RPMI7951 (cell line): ENCODE measurements around the gene EXOSC5. TPM values are rescaled to one million over a fixed set of nuclear protein-coding genes. Genes with fewer than 3 reads are reported as not detected.
"Not testable (repeated sequence)": the region's sequence is repeated elsewhere in the genome, so short reads cannot be mapped to it uniquely, and the experiment has no call there.

Source experiments
- DNase-seq: peaks from one replicate; pipeline ENCODE4 v3.0.0-alpha.2; 2012; ENCODE audit warnings: low read depth
- total RNA-seq: library from RNA; depleted of rRNA; stranded (reverse); fragments of >200 nt; shearing (Covaris generic); gene quantifications from 2 replicates; pipeline ENCODE4 v1.2.3, GENCODE V29; 2014; rRNA removed

Gene EXOSC5
- 36.8 and 59.3 TPM in 2 replicates for total RNA-seq

DNA sequence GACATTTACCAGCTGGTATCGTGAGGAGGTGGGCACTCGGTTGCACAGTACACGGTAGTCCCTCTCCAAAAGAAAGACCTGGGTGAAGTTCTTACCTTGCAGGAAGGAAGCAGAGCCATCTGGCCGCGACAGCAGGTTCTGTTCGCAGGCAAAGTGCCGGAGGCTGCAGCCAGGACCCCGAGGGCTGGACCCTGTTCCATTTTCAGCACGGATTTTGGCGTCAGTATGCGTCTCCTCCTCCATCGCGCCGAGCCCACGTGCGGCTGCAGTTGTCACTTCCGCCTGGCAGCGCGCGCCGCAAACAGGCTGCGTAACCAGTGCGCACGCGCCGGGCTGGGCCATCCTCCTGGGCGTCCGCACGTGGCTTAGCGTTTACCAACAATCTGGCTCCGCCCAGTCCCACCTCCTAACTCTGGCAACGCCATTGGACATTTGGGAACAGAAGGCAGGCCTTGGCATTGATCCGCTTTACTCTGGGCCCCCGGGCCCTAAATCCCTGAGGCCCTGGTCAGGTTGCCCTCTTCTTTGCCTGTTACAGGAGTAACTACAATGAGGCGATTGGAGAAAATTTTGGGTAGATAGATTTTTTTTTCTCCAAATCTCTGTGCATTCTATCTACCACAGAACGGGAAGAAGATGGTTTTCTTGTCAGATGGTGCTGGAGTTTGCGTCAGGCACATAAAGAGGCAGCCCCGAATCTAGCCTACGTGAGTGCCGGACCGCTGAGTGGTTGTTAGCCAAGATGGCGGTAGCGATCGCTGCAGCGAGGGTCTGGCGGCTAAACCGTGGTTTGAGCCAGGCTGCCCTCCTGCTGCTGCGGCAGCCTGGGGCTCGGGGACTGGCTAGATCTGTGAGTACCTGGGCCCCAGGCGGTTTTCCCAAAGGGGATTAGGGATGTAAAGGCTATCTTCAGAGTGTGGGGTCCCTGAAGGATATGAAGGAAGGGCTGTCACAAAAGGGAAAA is at the start of gene EXOSC5, which contains the start of gene BCKDHA:
TSS of gene EXOSC5 (minus strand) at position 274 of the 964 bp plus-strand sequence. CDS start at position 243, 31 bp downstream.
TSS of gene BCKDHA (plus strand) at position 733 of the 964 bp plus-strand sequence. CDS start at position 743, 10 bp downstream.
- peak; percentile 100 for DNase-seq

DNA sequence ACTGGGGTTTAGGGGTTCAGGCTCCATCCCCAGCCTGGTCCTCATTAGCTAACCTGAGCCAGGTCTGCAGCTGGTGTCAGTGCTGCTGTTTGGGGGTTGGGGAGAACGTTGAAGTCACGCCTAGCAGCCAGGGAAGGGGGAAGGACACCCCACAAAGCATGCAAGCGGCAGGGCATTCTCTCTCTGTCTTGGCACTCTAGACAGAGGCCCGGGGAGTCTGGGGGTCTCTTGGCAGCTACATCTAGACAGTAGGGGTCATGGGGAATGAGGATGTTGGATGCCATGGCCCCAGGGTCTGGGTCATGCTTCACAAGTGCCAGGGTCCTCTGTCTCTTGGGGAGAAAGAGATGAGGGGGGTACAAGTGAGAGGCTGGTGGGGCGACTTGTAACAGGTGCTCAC is 48.4 kb upstream of the EXOSC5 start:
- DNase-seq = no peak

DNA sequence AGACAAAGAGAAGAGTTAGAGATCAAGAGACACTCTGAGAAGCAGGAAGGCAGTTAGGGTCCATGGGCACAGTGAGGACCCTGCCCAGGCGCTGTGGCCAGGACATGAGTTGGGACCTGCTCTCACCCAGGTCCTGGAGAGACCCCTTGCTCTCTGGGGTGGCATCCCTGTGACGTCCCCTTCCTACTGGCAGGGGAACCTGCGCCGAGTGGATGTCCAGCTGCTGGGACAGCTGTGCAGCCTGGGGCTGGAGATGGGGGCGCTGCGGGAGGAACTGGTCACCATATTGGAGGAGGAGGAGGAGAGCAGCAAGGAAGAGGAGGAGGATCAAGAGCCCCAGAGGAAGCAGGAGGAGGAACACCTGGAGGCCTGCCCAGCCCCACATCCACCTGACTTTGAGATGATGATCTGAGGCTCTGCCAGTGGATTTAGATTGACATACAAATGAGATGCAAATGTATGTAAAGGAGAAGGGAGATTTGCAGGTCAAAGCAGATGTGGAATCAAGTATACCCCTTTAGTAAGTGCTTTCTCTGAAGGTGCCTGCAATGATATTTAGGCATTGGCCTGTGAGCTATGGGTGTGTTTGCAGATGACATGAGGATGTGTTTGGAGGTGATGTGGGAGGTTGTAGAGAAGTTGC is 46.8 kb upstream of the EXOSC5 start:
- no peak for DNase-seq

DNA sequence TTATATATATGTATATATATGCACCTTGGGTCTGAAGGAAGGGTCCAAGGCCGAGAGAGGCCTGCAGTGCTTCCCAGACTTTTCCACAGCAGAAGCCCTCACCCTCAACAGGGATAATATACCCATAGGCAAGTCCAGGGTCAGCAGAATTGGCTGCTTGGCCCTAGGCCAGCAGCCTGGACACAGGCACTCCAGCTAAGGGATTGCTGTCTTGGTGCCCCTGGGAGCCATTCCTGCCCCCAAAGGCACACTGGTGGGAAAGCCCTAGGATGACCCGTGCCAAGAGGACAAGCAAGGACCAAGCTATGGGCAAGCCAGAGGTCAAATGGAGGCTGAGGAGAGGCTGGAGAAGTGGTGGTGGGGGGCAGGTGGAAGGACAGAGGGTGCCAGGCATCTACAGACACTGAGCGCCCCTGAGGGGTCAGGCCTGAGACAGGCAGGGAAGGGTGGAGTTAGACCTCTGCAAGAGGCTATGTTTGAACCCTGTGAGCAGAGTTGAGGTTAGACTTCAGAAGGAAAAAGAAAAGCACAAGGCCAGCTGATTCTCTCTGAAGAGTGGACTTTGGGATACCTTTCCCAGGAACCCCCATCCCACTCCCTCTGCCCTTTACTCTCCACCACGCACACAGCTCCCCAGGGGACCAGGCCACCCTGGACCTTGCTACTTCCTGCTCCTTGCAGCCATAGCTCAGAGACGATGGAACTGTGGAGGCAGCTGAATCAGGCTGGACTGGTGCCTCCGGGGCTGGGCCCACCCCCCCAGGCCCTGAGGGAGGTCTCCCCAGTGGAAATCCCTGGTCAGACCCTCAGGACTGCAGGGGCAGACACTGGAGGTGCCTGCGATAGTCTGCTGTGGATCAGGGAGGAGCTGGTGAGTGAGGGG is 45.6 kb upstream of the EXOSC5 start, which contains the start of gene ERICH4:
TSS of gene ERICH4 (plus strand) at position 684 of the 883 bp plus-strand sequence. CDS start at position 698, 14 bp downstream.
- DNase-seq = no peak

DNA sequence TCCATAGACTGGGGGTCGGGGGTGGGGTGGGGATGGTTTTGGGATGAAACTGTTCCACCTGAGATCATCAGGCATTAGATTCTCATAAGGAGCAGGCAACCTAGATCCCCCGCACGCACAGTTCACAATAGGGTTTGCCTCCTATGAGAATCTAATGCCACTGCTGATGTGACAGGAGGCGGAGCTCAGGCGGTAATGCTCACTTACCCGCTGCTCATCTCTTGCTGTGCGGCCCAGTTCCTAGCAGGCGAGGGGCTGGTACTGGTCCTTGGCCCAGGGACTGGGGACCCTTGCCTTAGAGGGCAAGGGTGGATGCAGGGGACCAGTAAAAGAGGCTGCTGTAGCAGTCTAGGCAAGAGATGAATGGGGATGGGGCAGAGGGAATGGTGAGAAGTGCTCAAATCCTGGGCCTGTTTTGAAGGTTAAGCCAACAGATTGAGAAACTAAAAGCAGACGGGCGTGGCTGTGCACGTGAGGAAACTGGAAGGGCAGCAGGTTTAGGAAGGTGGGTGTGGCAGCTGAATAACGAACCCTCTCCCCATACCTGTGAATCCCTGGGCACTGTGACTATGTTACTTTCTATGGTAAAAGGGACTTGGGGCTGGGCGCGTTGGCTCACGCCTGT is 44.3 kb upstream of the EXOSC5 start:
- no peak for DNase-seq

DNA sequence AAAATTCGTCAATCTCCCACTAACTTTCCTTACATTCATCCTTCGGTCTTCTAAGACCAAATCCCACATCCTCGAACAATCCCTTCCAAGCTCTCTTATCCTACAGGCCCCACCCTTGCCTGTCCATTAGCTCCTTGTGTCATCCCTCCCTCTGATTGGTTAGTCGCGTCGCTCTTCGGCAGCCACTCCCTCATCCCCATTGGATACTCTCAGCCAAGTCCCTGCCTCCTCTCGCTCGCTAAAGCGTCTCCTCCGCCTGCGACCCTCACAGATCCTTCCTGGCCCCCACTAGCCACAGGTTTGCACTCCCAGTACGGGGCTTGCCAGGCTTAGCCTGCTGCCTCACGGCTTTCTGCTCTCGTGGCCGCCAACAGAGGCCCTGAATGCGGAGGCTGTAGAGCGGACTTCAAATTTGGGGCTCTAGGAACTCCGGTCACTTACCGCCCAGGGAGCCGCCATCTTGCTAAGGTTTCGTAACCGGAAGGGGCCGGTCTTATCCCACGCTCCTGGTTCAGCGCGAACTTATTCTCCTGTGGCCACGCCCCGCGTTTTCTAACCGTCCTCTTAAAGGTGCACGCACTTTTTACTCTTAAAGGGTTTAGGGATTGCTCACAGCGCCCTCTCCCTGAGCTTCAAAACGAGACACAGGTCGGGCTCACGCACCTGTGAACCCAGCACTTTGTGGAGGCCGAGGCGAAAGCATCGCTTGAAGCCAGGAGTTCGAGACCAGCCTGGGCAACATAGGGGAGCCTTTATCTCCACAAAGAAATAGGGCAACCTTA is 42.5 kb upstream of the EXOSC5 start, which contains the start of gene DMAC2:
TSS of gene DMAC2 (minus strand) at position 472 of the 782 bp plus-strand sequence. CDS start at position 459, 13 bp downstream.
- DNase-seq = peak; percentile 98

DNA sequence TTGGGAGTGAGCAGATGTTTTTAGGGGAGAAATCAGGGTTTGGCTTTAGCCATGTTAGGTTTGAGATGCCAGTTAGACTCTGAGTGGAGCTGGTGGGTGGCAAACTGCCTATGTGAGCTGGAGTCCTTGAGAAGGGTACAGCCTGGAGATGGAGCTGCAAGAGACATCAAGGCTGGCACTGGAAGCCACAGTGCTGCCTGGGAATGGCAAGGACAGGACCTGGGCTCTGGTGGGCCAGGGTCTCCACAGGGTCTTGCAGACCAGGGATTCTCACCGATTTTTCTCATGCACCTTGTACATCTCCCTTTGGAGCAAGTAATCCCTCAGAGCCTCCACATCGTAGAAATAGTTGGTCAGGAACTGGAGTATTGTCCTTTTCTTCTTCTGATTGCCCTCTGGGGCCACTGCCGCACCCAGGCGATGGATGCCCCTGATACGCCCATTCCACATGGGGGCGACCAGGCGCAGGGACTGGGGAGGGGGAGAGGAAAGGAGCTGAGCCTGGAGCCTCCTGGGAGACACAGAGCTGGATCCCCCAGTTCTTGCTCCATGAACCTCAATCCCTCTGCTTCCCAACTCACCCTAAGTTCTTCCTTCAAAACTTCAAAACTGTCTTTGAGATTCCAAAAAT is 40.9 kb upstream of the EXOSC5 start:
- DNase-seq = no peak

DNA sequence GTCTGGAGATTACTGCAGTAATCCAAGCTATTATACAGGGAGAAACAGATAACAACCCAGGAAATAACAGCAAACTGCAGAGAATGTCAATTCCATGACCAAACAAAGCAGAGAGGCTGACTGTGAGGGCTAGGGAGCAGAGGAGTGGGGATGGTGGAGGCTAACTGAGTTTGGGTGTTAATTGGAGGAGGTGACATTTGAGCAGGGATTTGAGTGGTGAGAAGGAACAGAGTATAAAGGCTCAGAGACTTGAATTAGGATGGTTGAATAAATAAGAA is 39.5 kb upstream of the EXOSC5 start:
- no peak for DNase-seq

DNA sequence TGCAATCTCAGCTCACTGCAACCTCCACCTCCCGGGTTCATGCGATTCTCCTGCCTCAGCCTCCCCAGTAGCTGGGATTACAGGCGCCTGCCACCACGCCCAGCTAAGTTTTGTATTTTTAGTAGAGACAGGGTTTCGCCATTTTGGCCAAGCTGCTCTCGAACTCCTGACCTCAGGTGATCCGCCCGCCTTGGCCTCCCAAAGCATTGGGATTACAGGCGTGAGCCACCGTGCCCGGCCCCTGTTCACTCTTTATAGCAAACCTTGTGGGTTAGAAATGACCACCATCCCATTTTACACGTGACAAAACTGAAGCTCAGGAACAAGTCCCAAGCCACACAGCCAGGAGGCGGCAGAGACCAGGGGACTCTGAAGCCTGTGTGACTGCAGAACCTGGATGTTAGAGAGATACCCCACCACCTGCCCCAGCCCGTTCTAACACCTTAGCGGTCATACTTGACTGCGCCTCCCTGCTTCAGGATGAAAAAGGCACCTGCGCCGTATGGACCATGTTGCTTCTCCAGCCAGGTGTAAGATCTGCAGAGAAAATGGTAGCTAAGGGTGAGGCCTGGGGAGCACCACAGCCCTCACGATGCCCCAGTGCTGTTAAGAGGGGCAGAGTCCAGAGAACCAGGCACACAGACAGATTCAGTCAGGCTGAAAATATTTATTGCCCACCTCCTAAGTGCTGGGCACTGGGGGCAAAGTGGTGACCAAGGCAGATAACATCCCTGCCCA is 38.9 kb upstream of the EXOSC5 start:
- DNase-seq = no peak

DNA sequence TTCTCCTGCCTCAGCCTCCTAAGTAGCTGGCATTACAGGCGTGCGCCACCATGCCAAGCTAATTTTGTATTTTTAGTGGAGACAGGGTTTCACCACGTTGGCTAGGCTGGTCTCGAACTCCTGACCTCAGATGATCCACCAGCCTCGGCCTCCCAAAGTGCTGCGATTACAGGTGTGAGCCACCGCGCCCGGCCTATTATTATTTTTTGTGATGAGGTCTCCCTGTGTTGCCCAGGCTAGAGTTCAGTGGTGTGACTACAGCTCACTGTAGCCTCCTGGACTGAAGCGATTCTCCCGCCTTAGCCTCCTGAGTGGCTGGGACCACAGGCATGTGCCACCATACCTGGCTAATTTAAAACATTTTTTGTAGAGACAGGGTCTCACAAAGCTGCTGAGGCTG is 38.2 kb upstream of the EXOSC5 start:
- DNase-seq = not testable (repeated sequence)

DNA sequence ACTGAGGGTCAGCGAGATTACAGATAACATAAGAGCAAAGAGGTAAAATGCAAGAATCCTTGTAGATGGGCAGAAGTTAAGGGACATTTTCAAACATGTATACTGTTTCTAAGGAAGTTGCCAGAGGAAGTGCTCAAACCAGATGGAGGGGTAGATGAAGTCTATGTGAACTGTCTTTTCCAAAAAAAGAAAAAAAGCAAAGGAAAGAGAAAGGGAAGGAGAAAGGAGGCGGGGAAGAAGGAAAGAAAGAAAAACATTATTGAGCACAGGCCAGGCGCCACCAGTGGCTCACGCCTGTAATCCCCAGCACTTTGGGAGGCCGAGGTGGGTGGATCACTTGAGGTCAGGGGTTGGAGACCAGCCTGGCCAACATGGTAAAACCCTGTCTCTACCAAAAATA is 37.3 kb upstream of the EXOSC5 start:
- DNase-seq = no peak

DNA sequence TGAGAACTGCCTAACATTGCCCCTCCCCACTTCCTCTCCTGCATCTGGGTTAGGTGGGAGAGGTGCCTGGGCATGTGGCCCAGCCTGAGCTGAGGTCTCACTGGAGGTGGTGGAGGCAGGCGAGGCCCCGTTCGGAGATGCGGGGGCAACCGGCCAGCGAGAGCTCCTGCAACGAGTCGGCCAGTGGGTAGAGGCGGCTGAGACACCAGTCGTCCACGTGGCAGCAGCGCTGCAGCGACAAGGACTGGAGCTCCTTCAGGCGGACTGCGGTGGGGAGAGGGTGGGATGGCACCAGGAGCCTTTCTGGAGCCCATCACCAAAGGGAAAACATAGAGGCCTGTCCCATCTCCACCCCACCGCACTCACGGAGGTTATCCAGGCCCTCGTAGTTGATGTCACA is 36.0 kb upstream of the EXOSC5 start:
- DNase-seq = no peak

DNA sequence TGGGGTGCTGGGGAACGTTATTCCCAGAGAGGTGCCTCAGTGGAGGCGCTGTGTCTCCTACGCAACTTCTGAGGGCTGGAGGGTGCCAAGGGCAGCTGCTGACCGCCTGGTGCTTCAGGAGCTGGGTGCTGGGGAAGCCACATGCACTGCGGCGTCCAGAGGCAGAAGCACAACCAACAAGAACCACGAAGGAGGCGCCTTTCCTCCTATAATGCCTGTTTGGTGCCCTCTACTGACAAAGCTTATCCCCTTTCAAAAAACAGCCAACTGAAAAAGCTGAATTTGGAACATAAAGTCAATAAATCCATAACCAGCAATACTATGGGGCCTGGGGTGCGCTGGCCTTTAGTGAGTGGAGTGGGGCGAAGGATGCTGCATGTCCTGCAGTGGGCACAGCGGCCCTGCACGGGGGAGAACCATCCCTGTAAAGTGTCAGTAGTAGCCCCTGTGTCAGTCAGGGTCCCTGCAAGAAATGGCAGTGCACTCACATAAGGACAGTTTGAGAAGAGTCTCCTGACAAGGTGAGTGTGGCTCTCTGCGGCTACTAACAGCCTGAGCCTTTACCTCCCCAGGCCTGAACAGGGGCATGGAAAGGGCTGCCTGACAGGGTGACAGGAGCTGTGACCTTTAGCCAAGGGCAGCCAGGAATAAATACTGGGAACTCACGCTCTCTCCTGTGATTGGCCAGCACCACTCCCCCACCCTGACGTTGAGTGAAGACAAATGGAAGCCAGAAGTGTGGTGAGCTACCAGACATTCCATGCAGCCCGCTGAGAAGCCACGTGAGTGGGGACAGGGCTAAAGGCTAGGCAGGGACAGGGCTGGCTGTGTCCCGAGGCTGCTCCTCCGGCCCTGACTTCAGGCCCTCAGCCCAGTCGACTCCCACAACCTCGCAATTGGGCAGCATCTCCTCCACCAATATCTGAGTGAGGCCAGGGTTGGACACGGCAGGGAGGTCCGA is 34.5 kb upstream of the EXOSC5 start:
- DNase-seq = peak; percentile 62

DNA sequence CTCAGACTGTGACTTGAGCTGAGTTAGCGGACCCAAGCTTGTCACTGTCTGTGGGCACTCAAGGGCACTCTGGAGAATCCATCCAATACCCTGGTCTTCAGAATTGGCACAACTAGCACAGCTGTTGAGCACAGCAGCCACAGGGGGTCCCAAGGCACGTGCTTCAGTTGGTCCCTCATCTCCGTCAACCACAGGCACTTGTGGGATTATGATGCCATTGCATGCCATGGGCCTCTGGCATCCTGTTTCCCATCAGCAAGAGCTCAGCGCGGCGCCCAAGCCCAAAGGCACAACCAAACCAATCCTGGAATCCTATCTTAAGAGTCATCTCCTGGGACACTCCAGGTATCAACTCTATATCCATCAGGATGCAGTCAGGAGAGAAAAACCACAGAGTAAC is 33.8 kb upstream of the EXOSC5 start:
- DNase-seq = peak; percentile 45

DNA sequence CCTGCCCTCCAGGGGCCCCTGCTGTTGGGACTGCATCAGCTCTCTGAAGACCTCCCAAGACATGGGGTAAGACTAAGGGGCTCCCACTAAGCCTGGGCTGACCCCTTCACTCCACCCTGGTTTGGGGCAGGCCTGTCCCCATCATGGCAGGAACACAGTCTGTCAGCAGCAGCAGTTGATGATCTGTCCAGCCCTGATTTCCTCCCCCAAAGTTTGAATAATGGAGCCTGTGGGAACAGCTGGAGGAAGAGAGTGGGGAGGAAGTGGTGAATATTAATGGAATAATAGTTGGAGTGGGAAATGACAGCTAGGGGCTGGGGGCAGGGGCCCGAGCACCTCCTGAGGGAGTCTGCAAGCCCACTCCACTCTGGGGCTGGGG is 31.3 kb upstream of the EXOSC5 start:
- no peak for DNase-seq

DNA sequence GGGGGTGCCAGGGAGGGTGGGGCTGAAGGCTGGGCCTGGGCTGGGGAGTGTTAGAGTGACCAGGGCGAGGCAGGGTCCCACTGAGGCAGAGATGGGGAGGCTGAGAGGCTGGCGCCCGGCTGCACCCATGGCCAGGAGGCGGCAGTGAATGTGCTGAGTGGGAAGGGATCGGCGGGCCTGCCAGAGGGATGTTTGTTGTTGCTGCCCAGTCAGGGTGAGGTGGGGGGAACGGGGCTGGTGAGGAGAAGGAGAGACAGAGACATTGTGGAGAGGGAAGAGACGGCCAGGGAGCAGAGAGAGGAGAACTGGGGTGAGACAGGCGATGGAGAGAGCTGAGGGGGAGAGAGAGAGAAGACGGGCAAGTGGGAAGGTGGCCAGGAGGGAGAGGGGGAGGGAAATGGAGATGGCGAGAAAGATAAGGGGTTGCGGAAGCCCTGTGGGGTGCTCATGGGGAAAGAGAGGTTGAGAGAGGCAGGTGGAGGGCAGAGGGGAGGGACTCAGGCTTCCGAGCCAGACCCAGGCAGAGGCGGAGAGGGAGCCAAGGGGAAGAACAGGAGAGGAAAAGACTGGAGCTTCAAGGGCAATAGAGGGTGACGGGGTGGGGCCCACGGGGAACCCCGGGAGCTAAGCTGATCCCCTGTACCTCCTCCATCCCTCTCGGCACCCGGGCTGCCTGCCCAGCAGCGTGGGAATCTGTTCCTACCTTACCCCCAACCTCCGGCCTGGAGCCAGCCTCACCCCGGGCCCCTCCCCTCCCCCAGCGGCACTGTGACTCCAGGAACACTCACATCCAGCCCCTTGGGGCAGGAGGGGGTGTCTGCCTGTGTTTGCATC is 30.7 kb upstream of the EXOSC5 start:
- DNase-seq = no peak

DNA sequence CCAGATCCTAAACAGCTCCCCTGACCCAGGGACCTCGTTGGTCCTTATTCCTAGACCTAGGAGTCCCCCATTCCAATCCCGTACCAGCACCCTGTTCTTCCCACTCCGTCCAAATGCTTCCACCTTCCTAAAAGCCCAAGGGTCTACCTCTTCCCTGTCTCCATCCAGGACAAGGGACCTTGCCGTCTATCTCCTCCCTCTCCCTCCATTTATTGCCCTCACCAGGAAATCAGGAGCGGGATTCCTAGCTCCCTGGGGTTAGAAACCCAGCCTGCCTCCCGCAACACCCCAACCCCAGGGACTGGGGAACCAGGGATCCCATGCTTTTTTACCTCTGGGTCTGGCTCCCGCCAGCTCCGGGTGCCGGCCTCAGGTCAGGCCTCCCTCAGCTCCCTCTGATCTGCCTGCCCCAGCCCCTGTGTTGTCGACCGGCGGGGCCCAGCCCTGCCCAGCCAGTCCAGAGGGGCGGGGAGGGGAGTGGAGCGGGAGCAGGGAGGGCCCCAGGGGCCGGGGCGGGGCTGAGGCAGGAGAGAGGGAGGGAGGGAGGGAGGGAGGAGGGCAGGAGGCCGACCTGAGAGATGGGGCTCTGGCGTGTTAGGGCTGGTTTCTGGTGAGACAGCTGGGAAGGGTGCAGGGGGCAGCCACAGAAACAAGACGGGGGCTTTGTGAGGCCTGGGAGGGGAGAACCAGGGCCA is 29.9 kb upstream of the EXOSC5 start, which contains the start of gene B3GNT8:
TSS of gene B3GNT8 (minus strand) at position 423 of the 695 bp plus-strand sequence. CDS start 596 bp downstream, outside the sequence.
- DNase-seq = no peak
